Measurements from ENCODE around the gene PILRB. TPM values are rescaled to one million over a fixed set of nuclear protein-coding genes. Genes with fewer than 3 reads are reported as not detected.
A peak's percentile ranks its signal among the peaks of the same experiment; 100 is the strongest.
"Not testable (repeated sequence)": the region's sequence is repeated elsewhere in the genome, so short reads cannot be mapped to it uniquely, and the experiment has no call there.

Gene PILRB
- total and polyA plus RNA-seq, 3 experiments from 2014 or later, result 18.1 to 33.7 (median 33.5) TPM

DNA sequence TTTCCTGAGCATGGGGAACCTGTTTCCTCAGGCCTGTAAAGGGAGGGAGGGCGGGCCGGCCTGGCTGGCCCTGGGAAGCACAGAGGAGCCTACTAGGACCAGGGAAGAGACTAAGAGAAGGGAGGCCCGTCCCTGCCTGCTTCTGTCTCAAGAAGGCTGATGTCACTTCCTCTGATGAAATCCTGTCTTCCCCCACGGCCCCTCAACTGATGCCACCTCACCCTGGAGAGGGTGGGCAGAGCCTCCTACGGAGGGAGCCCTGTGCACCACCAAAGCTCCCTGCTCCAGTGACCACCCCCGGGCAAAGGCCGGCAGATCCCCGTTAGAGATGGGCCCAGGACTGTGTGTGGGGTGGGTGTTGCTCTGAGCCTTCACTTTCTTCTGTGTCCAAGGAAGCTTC, 14.3 kb downstream of the PILRB start:
- no peak for DNase-seq
- Mint-ChIP-seq H3K36me3 (peaks cover 0 to 9% (median 2%) of the 10 kb centered on the region in 3 donors), H3K9me3 (no peaks in the 10 kb centered on the region), H3K4me1 (peaks cover 23 to 46% (median 25%) of the 10 kb centered on the region in 3 donors), H3K27me3 (no peaks in the 10 kb centered on the region), H3K27ac (peak overlapping the region in 7 of 8 donors; percentile 63 to 91 (median 72)), H3K4me3 (peak overlapping the region in 1 of 7 donors; percentile 3)
- Histone ChIP-seq H3K4me3 (ENCODE audit: low read length) (no peak overlapping the region), H3K27ac (ENCODE audit: low read depth, low read length) (no peak overlapping the region), H3K27me3 (ENCODE audit: insufficient read depth, low read length, poor library complexity, severe bottlenecking) (no peaks in the 10 kb centered on the region), H3K4me1 (ENCODE audit: insufficient read depth, low read length) (peaks cover 8% of the 10 kb centered on the region), H3K36me3 (ENCODE audit: insufficient read depth, low read length) (no peaks in the 10 kb centered on the region), H3K9me3 (ENCODE audit: low read length) (no peaks in the 10 kb centered on the region)
- ChIA-PET CTCF (no interaction called here), POLR2A (no interaction called here)

DNA sequence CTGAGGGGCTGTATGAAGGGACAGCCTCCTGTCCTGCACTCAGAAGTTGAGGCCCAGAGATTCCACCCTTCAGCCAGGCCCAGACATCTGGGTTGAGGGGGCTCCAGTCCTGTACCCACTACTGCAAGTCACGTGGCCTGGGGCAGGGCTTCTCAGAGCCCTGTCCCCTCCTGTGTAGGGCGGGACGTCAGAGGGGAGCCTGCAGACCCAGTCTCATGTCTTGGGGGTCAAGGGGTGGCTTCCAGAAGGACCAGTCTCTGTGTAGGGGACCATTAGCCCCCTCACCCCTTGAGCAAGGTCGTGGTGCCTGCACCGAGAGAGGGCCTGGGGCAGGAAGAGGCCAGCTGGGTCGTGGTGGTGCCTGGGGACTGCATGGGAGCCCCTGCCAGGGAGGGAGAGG, 14.8 kb downstream of the PILRB start:
- H3K9me3 ChIP-seq (ENCODE audit: low read length), result no peaks in the 10 kb centered on the region
- H3K4me1 Mint-ChIP-seq, result peaks cover 19 to 41% (median 21%) of the 10 kb centered on the region in 3 donors
- peaks cover 8% of the 10 kb centered on the region for H3K4me1 ChIP-seq (ENCODE audit: insufficient read depth, low read length)
- ChIA-PET CTCF (no interaction called here), POLR2A (no interaction called here)
- no peak for DNase-seq
- peaks cover 0 to 7% (median 2%) of the 10 kb centered on the region in 3 donors for H3K36me3 Mint-ChIP-seq
- H3K27me3 Mint-ChIP-seq, result no peaks in the 10 kb centered on the region
- peak overlapping the region in 4 of 8 donors; percentile 74 to 91 (median 76) for H3K27ac Mint-ChIP-seq
- H3K27me3 ChIP-seq (ENCODE audit: insufficient read depth, low read length, poor library complexity, severe bottlenecking), result no peaks in the 10 kb centered on the region
- no peaks in the 10 kb centered on the region for H3K36me3 ChIP-seq (ENCODE audit: insufficient read depth, low read length)
- H3K4me3 ChIP-seq (ENCODE audit: low read length), result no peak overlapping the region
- H3K9me3 Mint-ChIP-seq, result no peaks in the 10 kb centered on the region
- no peak overlapping the region for H3K27ac ChIP-seq (ENCODE audit: low read depth, low read length)
- no peak overlapping the region for H3K4me3 Mint-ChIP-seq

DNA sequence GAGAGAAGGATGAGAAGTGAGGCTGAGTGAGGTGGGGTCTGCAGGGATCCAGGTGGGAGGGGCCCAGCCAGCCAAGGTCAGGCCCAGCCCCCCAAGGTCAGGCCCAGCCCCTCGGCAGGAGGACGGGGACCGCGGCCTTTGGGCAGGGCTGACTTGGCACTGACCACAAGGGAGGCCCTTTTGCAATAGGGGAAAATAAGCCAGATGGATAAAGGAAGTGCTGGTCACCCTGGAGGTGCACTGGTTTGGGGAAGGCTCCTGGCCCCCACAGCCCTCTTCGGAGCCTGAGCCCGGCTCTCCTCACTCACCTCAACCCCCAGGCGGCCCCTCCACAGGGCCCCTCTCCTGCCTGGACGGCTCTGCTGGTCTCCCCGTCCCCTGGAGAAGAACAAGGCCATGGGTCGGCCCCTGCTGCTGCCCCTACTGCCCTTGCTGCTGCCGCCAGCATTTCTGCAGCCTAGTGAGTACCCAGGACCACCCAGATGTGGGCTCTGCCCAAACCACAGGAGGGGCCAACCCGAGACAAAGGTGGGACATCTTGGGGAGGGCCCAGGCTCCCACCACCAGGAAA, 15.4 kb downstream of the PILRB start, which contains the start of gene PILRA:
PILRA (plus strand) TSS at position 227 of the 571 bp plus-strand sequence; CDS start at position 397, 170 bp downstream.
- H3K4me1 ChIP-seq (ENCODE audit: insufficient read depth, low read length), result peaks cover 8% of the 10 kb centered on the region
- no peaks in the 10 kb centered on the region for H3K9me3 ChIP-seq (ENCODE audit: low read length)
- no peaks in the 10 kb centered on the region for H3K27me3 ChIP-seq (ENCODE audit: insufficient read depth, low read length, poor library complexity, severe bottlenecking)
- Mint-ChIP-seq H3K9me3 (no peaks in the 10 kb centered on the region), H3K4me1 (peaks cover 18 to 39% (median 19%) of the 10 kb centered on the region in 3 donors), H3K27ac (peak within 1 kb of the TSS in 7 of 8 donors; percentile 63 to 91 (median 74)), H3K4me3 (peak within 1 kb of the TSS in 1 of 7 donors; percentile 3), H3K27me3 (no peaks in the 10 kb centered on the region), H3K36me3 (peaks cover 0 to 8% (median 2%) of the 10 kb centered on the region in 3 donors)
- ChIA-PET POLR2A (no interaction called here), CTCF (no interaction called here)
- no peaks in the 10 kb centered on the region for H3K36me3 ChIP-seq (ENCODE audit: insufficient read depth, low read length)
- no peak within 1 kb of the TSS for H3K4me3 ChIP-seq (ENCODE audit: low read length)
- no peak for DNase-seq
- H3K27ac ChIP-seq (ENCODE audit: low read depth, low read length), result no peak within 1 kb of the TSS

DNA sequence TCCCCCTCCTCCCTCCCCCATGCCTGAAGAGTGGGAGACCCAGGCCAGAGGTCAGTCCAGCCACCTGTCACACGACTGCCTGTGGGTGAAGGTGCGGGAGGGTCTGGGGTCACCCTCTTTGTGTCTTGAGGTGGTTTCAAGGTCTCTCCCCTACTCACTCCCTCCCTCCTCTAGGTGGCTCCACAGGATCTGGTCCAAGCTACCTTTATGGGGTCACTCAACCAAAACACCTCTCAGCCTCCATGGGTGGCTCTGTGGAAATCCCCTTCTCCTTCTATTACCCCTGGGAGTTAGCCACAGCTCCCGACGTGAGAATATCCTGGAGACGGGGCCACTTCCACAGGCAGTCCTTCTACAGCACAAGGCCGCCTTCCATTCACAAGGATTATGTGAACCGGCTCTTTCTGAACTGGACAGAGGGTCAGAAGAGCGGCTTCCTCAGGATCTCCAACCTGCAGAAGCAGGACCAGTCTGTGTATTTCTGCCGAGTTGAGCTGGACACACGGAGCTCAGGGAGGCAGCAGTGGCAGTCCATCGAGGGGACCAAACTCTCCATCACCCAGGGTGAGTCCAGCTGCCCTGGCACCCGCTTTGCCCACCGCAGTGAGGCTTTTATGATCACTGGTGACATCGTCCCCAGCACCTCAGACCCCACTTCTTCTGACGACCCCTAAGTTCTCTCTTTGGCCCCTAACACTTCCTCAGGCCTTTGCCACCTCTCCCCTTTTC, 16.1 kb downstream of the PILRB start:
- H3K4me3 ChIP-seq (ENCODE audit: low read length); H3K27me3 Mint-ChIP-seq; H3K4me3 Mint-ChIP-seq; CTCF ChIA-PET; H3K4me1 ChIP-seq (ENCODE audit: insufficient read depth, low read length); H3K36me3 ChIP-seq (ENCODE audit: insufficient read depth, low read length); H3K9me3 ChIP-seq (ENCODE audit: low read length); POLR2A ChIA-PET; H3K36me3 Mint-ChIP-seq; H3K27me3 ChIP-seq (ENCODE audit: insufficient read depth, low read length, poor library complexity, severe bottlenecking); H3K9me3 Mint-ChIP-seq; DNase-seq; H3K27ac ChIP-seq (ENCODE audit: low read depth, low read length): not testable (repeated sequence)
- Mint-ChIP-seq H3K27ac (peak overlapping the region in 3 of 8 donors; percentile 26 to 60 (median 33)), H3K4me1 (peaks cover 14 to 32% (median 15%) of the 10 kb centered on the region in 3 donors)

DNA sequence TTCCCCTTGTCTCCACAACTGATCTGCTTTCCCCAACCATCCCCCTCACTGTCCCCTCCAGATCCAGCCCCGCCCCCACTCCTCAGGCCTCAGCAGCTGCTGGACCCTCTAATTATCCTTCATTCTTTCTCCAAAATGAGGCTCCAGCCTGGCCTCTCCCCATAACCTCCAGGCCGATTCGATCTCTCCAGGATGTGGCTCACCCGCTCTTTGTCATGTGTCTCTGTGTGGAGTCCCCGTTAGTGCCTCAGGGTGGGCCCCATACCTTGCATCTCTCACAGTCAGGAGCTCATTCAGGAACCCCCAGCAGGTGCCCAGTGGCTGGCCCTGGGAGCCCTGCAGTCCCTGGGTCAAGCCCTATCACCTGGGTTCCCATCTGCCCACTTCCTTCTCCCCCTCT, 16.7 kb downstream of the PILRB start:
- Histone ChIP-seq H3K4me1 (ENCODE audit: insufficient read depth, low read length) (peaks cover 8% of the 10 kb centered on the region), H3K36me3 (ENCODE audit: insufficient read depth, low read length) (no peaks in the 10 kb centered on the region), H3K9me3 (ENCODE audit: low read length) (no peaks in the 10 kb centered on the region), H3K27me3 (ENCODE audit: insufficient read depth, low read length, poor library complexity, severe bottlenecking) (no peaks in the 10 kb centered on the region), H3K27ac (ENCODE audit: low read depth, low read length) (no peak overlapping the region), H3K4me3 (ENCODE audit: low read length) (no peak overlapping the region)
- Mint-ChIP-seq H3K4me1 (peaks cover 14 to 31% (median 14%) of the 10 kb centered on the region in 3 donors), H3K4me3 (no peak overlapping the region), H3K9me3 (no peaks in the 10 kb centered on the region), H3K27me3 (no peaks in the 10 kb centered on the region), H3K27ac (peak overlapping the region in 4 of 8 donors; percentile 26 to 60 (median 32)), H3K36me3 (peaks cover 0 to 2% (median 2%) of the 10 kb centered on the region in 3 donors)
- ChIA-PET CTCF (no interaction called here), POLR2A (no interaction called here)
- DNase-seq, result no peak

DNA sequence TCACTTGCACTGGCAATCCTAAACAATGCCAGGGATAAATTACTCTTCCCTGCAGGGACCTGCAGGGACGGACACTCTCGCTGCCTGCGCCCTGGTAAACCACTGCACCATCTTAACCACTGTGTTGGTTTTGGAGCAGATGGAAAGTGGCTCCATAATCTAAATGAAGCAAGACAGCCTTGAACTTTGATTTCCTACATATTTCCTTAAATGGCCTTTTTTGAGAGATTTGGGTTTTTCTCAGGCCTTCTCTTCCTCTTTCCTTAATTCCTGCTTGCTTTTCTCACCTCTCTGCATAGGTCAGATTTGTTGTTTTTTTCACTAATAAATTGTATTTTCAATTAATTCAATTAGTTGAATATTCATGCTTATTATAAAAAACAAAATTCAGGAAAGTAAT, 18.1 kb downstream of the PILRB start:
- H3K9me3 Mint-ChIP-seq, result no peaks in the 10 kb centered on the region
- Histone ChIP-seq H3K27ac (ENCODE audit: low read depth, low read length) (no peak overlapping the region), H3K9me3 (ENCODE audit: low read length) (no peaks in the 10 kb centered on the region), H3K36me3 (ENCODE audit: insufficient read depth, low read length) (no peaks in the 10 kb centered on the region), H3K4me3 (ENCODE audit: low read length) (no peak overlapping the region), H3K4me1 (ENCODE audit: insufficient read depth, low read length) (peaks cover 8% of the 10 kb centered on the region), H3K27me3 (ENCODE audit: insufficient read depth, low read length, poor library complexity, severe bottlenecking) (no peaks in the 10 kb centered on the region)
- H3K27ac Mint-ChIP-seq, result peak overlapping the region in 1 of 8 donors; percentile 52
- peaks cover 11 to 28% (median 14%) of the 10 kb centered on the region in 3 donors for H3K4me1 Mint-ChIP-seq
- peaks cover 0 to 2% (median 2%) of the 10 kb centered on the region in 3 donors for H3K36me3 Mint-ChIP-seq
- no peak overlapping the region for H3K4me3 Mint-ChIP-seq
- CTCF ChIA-PET, result no interaction called here
- DNase-seq, result no peak
- H3K27me3 Mint-ChIP-seq, result no peaks in the 10 kb centered on the region
- POLR2A ChIA-PET, result no interaction called here

DNA sequence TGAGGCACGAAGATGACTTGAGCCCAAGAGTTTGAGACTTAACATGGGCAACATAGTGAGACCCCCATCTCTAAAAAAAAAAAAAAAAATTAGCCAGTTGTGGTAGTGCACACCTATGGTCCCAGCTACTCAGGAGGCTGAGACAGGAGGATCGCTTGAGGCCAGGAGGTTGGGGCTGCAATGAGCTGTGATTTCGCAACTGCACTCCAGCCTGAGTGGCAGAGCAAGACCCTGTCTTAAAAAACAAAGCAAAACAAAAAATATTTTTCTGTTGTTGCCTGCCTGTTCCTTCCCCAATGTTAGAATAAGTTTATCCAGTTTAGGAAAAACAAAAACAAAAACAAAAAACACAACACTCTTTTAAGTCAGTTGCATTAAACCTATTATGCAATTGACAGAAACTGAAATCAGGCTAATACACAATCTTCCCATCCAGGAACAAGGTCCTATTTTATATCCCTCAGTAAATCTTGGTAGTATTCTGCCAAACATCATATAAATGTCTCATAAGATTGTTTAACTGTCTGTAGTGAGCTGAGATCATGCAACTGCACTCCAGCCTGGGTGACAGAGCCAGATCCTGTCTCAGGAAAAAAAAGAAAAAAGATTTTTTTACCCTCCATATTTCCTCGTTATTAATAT, 20.3 kb downstream of the PILRB start:
- peaks cover 9 to 24% (median 11%) of the 10 kb centered on the region in 3 donors for H3K4me1 Mint-ChIP-seq
- H3K27me3 Mint-ChIP-seq, result no peaks in the 10 kb centered on the region
- no peaks in the 10 kb centered on the region for H3K9me3 Mint-ChIP-seq
- H3K4me3 ChIP-seq (ENCODE audit: low read length), result no peak overlapping the region
- peaks cover 0 to 2% (median 2%) of the 10 kb centered on the region in 3 donors for H3K36me3 Mint-ChIP-seq
- no peaks in the 10 kb centered on the region for H3K9me3 ChIP-seq (ENCODE audit: low read length)
- no peaks in the 10 kb centered on the region for H3K36me3 ChIP-seq (ENCODE audit: insufficient read depth, low read length)
- ChIA-PET POLR2A (no interaction called here), CTCF (no interaction called here)
- H3K27ac ChIP-seq (ENCODE audit: low read depth, low read length), result no peak overlapping the region
- H3K27ac Mint-ChIP-seq, result no peak overlapping the region
- H3K4me3 Mint-ChIP-seq, result no peak overlapping the region
- H3K4me1 ChIP-seq (ENCODE audit: insufficient read depth, low read length), result no peaks in the 10 kb centered on the region
- no peak for DNase-seq
- H3K27me3 ChIP-seq (ENCODE audit: insufficient read depth, low read length, poor library complexity, severe bottlenecking), result no peaks in the 10 kb centered on the region

DNA sequence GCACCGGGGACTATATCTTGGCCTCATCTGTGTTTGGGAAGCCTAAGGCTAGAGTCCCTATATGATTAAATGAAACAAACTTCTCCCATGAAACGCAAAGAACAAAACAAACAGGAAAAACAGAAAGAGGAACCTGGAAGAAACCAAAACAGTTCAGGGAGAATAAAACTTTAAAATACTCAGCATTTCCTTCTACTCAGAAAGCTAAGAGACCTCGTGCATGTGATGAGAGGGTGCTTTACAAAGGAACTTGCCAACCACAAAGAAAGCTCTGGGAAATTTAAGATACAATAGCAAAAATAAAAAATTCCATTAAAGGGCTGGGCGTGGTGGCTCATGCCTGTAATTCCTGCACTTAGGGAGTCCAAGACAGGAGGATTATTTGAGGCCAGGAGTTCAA, 22.3 kb downstream of the PILRB start:
- Histone ChIP-seq H3K4me3 (ENCODE audit: low read length) (no peak overlapping the region), H3K27me3 (ENCODE audit: insufficient read depth, low read length, poor library complexity, severe bottlenecking) (no peaks in the 10 kb centered on the region), H3K27ac (ENCODE audit: low read depth, low read length) (no peak overlapping the region), H3K36me3 (ENCODE audit: insufficient read depth, low read length) (no peaks in the 10 kb centered on the region), H3K9me3 (ENCODE audit: low read length) (no peaks in the 10 kb centered on the region), H3K4me1 (ENCODE audit: insufficient read depth, low read length) (no peaks in the 10 kb centered on the region)
- H3K9me3 Mint-ChIP-seq, result no peaks in the 10 kb centered on the region
- no peak overlapping the region for H3K4me3 Mint-ChIP-seq
- no peak overlapping the region for H3K27ac Mint-ChIP-seq
- no peak for DNase-seq
- peaks cover under 1 to 11% (median 3%) of the 10 kb centered on the region in 3 donors for H3K4me1 Mint-ChIP-seq
- ChIA-PET POLR2A (interaction anchor here (0.6 kb wide), 1 partner anchor 278 kb away, joined by 3 read pairs; no protein-coding TSS in a partner anchor), CTCF (no interaction called here)
- H3K27me3 Mint-ChIP-seq, result peaks cover 0 to 3% of the 10 kb centered on the region in 2 donors
- peaks cover 0 to 2% (median 0%) of the 10 kb centered on the region in 3 donors for H3K36me3 Mint-ChIP-seq
